MCF 10A (cell line): ENCODE measurements around the gene TMEM200C. TPM values are rescaled to one million over a fixed set of nuclear protein-coding genes. Genes with fewer than 3 reads are reported as not detected.

ENCODE experiments used
- BruUV-seq: library from RNA; stranded (reverse); fragments of 400-500 nt; replicated peaks from 2 replicates; lab custom pipeline; 2021; lab: Mats Ljungman, UMichigan
- CTCF ChIA-PET: fragments of 300-600 bp; sonication (Branson Sonifier 250); formaldehyde crosslinking; extraction: SDS; loops from one replicate; lab custom pipeline; 2021; ENCODE audit warnings: antibody characterized with exemption, inconsistent platforms; lab: Yijun Ruan, JAX
- POLR2A ChIA-PET: fragments of 300-600, 350-650 bp; sonication (Branson Sonifier 250); formaldehyde crosslinking; extraction: SDS; loops from one replicate; lab custom pipeline; 2020; ENCODE audit warnings: antibody characterized with exemption, inconsistent platforms; lab: Yijun Ruan, JAX
- DNase-seq: peaks from one replicate; pipeline ENCODE4 v3.0.0-alpha.2; 2018; ENCODE audit not compliant: unreplicated experiment
- H3K27ac Mint-ChIP-seq: one replicate; pipeline ENCODE4 v1.8.0; 2022; ENCODE audit warnings: mild to moderate bottlenecking, low read depth, mixed read lengths; ENCODE audit not compliant: unreplicated experiment
- H3K27me3 Mint-ChIP-seq: one replicate; pipeline ENCODE4 v1.8.0; 2022; ENCODE audit warnings: mixed read lengths; ENCODE audit not compliant: insufficient read depth, unreplicated experiment
- H3K36me3 Mint-ChIP-seq: one replicate; pipeline ENCODE4 v1.8.0; 2022; ENCODE audit warnings: mild to moderate bottlenecking, moderate library complexity, mixed read lengths; ENCODE audit not compliant: insufficient read depth, unreplicated experiment
- H3K4me1 Mint-ChIP-seq: one replicate; pipeline ENCODE4 v1.8.0; 2022; ENCODE audit warnings: mixed read lengths; ENCODE audit not compliant: insufficient read depth, unreplicated experiment
- H3K4me3 Mint-ChIP-seq: one replicate; pipeline ENCODE4 v1.8.0; 2022; ENCODE audit warnings: mild to moderate bottlenecking, moderate library complexity, mixed read lengths; ENCODE audit not compliant: unreplicated experiment
- H3K9me3 Mint-ChIP-seq: one replicate; pipeline ENCODE4 v1.8.0; 2022; ENCODE audit warnings: mixed read lengths; ENCODE audit not compliant: unreplicated experiment
- CTCF ChIP-seq: fragments of 200-600 bp; IDR thresholded peaks from one replicate; pipeline ENCODE4 v1.8.0; 2022; ENCODE audit warnings: antibody characterized with exemption, mild to moderate bottlenecking; ENCODE audit not compliant: unreplicated experiment
- intact Hi-C: fragments of 100-400 bp; cut with micrococcal nuclease; formaldehyde crosslinking; loops from 2 replicates; pipeline ENCODE4 v1.14.1; 2022
- total RNA-seq: library from RNA; stranded (reverse); gene quantifications from 2 replicates; pipeline ENCODE4 v1.2.3, GENCODE V29; 2022

Gene TMEM200C
- total RNA-seq, 1 experiment from 2014 or later, result not detected

GRCh38 chr18:5930789-5931188 is 35.5 kb upstream of the TMEM200C start:
- no TSS peak for BruUV-seq
- TF ChIP-seq CTCF, result no peak
- Mint-ChIP-seq H3K36me3 (no peaks in the 10 kb centered on the region), H3K4me1 (no peaks in the 10 kb centered on the region), H3K9me3 (peaks cover 15% of the 10 kb centered on the region), H3K27me3 (peaks cover 36% of the 10 kb centered on the region), H3K27ac (no peak overlapping the region), H3K4me3 (no peak overlapping the region)
- DNase-seq, result no peak
- ChIA-PET POLR2A (no interaction called here), CTCF (interaction anchor here (0.7 kb wide), 2 partner anchors 9 to 20 kb away, joined by 3 to 4 read pairs; no protein-coding TSS in a partner anchor)
- intact Hi-C loops, result no loop called here

DNA sequence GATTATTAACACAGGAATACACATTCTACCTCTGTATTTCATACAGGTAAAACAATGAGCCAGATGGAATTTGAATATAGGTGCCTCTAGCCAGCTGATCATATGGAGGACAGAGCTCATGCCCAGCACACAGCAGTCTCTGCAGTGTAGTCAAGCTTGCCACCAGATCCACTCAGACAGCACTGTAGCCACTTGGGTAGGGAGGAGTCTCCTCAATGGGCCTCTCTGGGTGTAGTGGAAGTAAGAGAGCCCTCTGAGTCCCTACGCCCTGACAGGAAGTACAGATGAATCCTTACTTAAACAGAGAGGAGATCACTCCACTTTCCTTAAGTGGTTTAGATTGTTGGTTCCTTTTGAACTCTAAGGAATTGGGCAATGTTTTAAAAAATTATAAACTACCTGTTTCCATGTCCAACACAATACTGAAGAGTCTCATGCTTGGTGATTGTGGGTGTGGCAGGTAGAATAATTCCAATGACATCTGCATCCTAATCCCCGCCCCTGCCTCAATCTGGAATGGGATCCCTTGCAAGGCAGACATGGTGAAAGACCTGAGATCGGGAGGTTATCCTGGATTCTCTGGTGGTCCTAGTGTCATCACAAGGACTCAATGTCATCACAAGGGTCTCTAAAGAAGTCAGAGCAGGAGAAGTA is 23.0 kb upstream of the TMEM200C start:
- no TSS peak for BruUV-seq
- no peak overlapping the region for H3K4me3 Mint-ChIP-seq
- peaks cover 8% of the 10 kb centered on the region for H3K9me3 Mint-ChIP-seq
- intact Hi-C loops, result no loop called here
- ChIA-PET POLR2A (no interaction called here), CTCF (no interaction called here)
- no peak for TF ChIP-seq CTCF
- no peak overlapping the region for H3K27ac Mint-ChIP-seq
- no peak for DNase-seq
- no peaks in the 10 kb centered on the region for H3K36me3 Mint-ChIP-seq
- H3K4me1 Mint-ChIP-seq, result no peaks in the 10 kb centered on the region
- H3K27me3 Mint-ChIP-seq, result peaks cover 36% of the 10 kb centered on the region

GRCh38 chr18:5914951-5915350 is 19.6 kb upstream of the TMEM200C start:
- Mint-ChIP-seq H3K4me3 (no peak overlapping the region), H3K27me3 (peaks cover 36% of the 10 kb centered on the region), H3K9me3 (peaks cover 8% of the 10 kb centered on the region), H3K27ac (no peak overlapping the region), H3K4me1 (no peaks in the 10 kb centered on the region), H3K36me3 (no peaks in the 10 kb centered on the region)
- no peak for TF ChIP-seq CTCF
- intact Hi-C loops, result no loop called here
- POLR2A ChIA-PET, result no interaction called here
- CTCF ChIA-PET, result no interaction called here
- no TSS peak for BruUV-seq
- no peak for DNase-seq

- no peak for TF ChIP-seq CTCF
- H3K9me3 Mint-ChIP-seq, result peaks cover 8% of the 10 kb centered on the region
- no peak for DNase-seq
- H3K4me1 Mint-ChIP-seq, result no peaks in the 10 kb centered on the region
- peaks cover 36% of the 10 kb centered on the region for H3K27me3 Mint-ChIP-seq
- POLR2A ChIA-PET, result no interaction called here
- CTCF ChIA-PET, result interaction anchor here (0.5 kb wide), 1 partner anchor 969 kb away, joined by 3 read pairs; no protein-coding TSS in a partner anchor
- H3K27ac Mint-ChIP-seq, result no peak overlapping the region
- no peak overlapping the region for H3K4me3 Mint-ChIP-seq
- no TSS peak for BruUV-seq
- H3K36me3 Mint-ChIP-seq, result no peaks in the 10 kb centered on the region
- intact Hi-C loops, result no loop called here
These were observed 18.7 kb upstream of the TMEM200C start for GRCh38 chr18:5914016-5914415.
